Measurements from ENCODE around the gene RYR1. TPM values are rescaled to one million over a fixed set of nuclear protein-coding genes. Genes with fewer than 3 reads are reported as not detected.
"Not testable (repeated sequence)": the region's sequence is repeated elsewhere in the genome, so short reads cannot be mapped to it uniquely, and the experiment has no call there.

RYR1 gene
- total RNA-seq, 1 donor from 2014 or later = 4.9 TPM

- DNase-seq (ENCODE audit: low spot score) = no peak
These were observed 105.5 kb downstream of the RYR1 start for GRCh38 chr19:38538793-38539528.

GRCh38 chr19:38539751-38540150 lies 106.3 kb downstream of the RYR1 start:
- no peak for DNase-seq (ENCODE audit: low spot score)

- no peak for DNase-seq (ENCODE audit: low spot score)
These were observed 108.5 kb downstream of the RYR1 start for GRCh38 chr19:38542040-38542439.

- DNase-seq (ENCODE audit: low spot score) = no peak
These were observed 109.9 kb downstream of the RYR1 start for GRCh38 chr19:38543286-38543806.

GRCh38 chr19:38543807-38544568 lies 110.5 kb downstream of the RYR1 start:
- DNase-seq (ENCODE audit: low spot score) = peak; percentile 67

- peak; percentile 23 for DNase-seq (ENCODE audit: low spot score)
These were observed 111.3 kb downstream of the RYR1 start for GRCh38 chr19:38544569-38545315.

- no peak for DNase-seq (ENCODE audit: low spot score)
These were observed 112.1 kb downstream of the RYR1 start for GRCh38 chr19:38545596-38545995.

- no peak for DNase-seq (ENCODE audit: low spot score)
These were observed 113.9 kb downstream of the RYR1 start for GRCh38 chr19:38547421-38547820.

- DNase-seq (ENCODE audit: low spot score) = no peak
These were observed 115.6 kb downstream of the RYR1 start for GRCh38 chr19:38549061-38549460.

GRCh38 chr19:38549942-38550341 lies 116.5 kb downstream of the RYR1 start:
- DNase-seq (ENCODE audit: low spot score) = no peak

GRCh38 chr19:38550376-38550775 lies 116.9 kb downstream of the RYR1 start:
- no peak for DNase-seq (ENCODE audit: low spot score)

- DNase-seq (ENCODE audit: low spot score) = no peak
These were observed 117.9 kb downstream of the RYR1 start for GRCh38 chr19:38551450-38551813.

GRCh38 chr19:38553239-38553638 lies 119.7 kb downstream of the RYR1 start:
- DNase-seq (ENCODE audit: low spot score) = not testable (repeated sequence)

GRCh38 chr19:38554676-38555141 lies 121.2 kb downstream of the RYR1 start:
- DNase-seq (ENCODE audit: low spot score) = no peak

- DNase-seq (ENCODE audit: low spot score) = no peak
These were observed 121.7 kb downstream of the RYR1 start for GRCh38 chr19:38555200-38555599.

GRCh38 chr19:38556521-38557174 lies 123.2 kb downstream of the RYR1 start:
- no peak for DNase-seq (ENCODE audit: low spot score)

GRCh38 chr19:38557205-38557799 lies 123.8 kb downstream of the RYR1 start:
- DNase-seq (ENCODE audit: low spot score) = no peak

- not testable (repeated sequence) for DNase-seq (ENCODE audit: low spot score)
These were observed 125.4 kb downstream of the RYR1 start for GRCh38 chr19:38558933-38559332.

GRCh38 chr19:38559428-38560401 lies 126.2 kb downstream of the RYR1 start:
- DNase-seq (ENCODE audit: low spot score) = no peak

- DNase-seq (ENCODE audit: low spot score) = no peak
These were observed 127.6 kb downstream of the RYR1 start for GRCh38 chr19:38561053-38561606.
